Hypothalamus (tissue), 51 donors: Measurements from ENCODE around the gene PSME4.

ENCODE experiments used
- DNase-seq, 51 donors: peaks; one replicate each; lab custom pipeline; 2025; lab: John Stamatoyannopoulos, UW

The PSME4 gene, protein sequence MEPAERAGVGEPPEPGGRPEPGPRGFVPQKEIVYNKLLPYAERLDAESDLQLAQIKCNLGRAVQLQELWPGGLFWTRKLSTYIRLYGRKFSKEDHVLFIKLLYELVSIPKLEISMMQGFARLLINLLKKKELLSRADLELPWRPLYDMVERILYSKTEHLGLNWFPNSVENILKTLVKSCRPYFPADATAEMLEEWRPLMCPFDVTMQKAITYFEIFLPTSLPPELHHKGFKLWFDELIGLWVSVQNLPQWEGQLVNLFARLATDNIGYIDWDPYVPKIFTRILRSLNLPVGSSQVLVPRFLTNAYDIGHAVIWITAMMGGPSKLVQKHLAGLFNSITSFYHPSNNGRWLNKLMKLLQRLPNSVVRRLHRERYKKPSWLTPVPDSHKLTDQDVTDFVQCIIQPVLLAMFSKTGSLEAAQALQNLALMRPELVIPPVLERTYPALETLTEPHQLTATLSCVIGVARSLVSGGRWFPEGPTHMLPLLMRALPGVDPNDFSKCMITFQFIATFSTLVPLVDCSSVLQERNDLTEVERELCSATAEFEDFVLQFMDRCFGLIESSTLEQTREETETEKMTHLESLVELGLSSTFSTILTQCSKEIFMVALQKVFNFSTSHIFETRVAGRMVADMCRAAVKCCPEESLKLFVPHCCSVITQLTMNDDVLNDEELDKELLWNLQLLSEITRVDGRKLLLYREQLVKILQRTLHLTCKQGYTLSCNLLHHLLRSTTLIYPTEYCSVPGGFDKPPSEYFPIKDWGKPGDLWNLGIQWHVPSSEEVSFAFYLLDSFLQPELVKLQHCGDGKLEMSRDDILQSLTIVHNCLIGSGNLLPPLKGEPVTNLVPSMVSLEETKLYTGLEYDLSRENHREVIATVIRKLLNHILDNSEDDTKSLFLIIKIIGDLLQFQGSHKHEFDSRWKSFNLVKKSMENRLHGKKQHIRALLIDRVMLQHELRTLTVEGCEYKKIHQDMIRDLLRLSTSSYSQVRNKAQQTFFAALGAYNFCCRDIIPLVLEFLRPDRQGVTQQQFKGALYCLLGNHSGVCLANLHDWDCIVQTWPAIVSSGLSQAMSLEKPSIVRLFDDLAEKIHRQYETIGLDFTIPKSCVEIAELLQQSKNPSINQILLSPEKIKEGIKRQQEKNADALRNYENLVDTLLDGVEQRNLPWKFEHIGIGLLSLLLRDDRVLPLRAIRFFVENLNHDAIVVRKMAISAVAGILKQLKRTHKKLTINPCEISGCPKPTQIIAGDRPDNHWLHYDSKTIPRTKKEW (N-terminal part only)

DNA sequence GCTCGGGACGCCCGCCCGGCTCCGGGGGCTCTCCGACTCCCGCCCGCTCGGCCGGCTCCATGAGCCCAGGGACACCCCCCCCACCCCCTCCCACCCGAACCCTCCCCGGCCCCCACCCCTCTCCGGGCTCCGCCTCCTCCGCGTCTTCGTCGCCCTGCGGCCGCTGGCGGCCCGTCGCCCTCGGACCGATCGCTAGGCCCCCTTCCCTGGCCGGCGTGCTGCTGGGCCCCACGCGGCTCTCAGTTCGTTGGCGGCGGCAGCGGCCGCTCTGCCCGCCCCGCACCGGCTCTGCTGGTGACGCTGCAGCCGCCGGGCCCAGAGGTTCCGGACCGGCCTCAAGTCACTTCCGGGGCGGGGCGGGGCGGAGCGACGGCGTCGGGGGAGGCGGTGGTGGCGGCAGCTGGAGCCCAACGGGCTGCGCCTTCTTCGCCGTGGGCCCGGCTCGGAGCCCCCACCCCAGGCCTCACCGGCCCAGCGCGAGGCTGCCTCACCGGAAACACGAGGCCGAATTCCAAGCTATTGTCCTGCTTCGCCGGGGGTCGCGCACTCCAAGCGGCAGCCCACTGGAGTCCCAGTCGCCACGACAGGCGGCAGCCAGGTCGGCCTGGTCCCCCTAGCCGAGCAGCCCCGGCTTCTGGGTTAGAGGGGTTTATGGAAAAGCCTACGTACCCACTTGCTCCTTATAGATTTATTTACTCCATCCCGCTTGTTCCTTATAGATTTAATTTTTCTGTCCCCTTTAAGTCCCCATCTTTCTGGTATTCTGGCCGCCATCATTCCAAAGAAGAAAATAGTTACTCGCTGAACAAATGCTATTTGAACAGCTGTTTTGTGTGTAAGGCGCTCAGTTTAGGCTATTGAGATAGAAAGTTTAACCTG lies at the start of gene PSME4:
Gene PSME4, minus strand, starts transcription at position 270 of the 879 bp plus-strand sequence. Its CDS starts 209 bp downstream, at position 61.
- peak; percentile 42 to 97 (median 88) for DNase-seq

GRCh38 chr2:54015798-54016699 lies 45.3 kb upstream of the PSME4 start:
- no peak for DNase-seq

DNA sequence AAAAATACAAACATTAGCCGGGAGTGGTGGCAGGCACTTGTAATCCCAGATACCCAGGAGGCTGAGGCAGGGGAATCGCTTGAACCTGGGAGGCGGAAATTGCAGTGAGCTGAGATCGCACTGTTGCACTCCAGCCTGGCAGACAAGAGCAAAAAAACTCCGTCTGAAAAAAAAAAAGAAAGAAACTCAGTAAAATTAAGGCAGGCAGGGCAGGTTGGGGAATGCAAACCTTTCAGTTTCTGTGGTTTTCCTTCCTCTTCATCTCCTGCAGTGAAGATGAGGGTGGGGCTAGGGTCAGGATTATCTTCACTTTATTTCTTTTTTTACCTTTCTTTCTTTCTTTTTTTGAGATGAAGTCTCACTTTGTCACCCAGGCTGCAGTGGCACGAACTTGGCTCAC lies 43.2 kb upstream of the PSME4 start:
- DNase-seq: no peak

DNA sequence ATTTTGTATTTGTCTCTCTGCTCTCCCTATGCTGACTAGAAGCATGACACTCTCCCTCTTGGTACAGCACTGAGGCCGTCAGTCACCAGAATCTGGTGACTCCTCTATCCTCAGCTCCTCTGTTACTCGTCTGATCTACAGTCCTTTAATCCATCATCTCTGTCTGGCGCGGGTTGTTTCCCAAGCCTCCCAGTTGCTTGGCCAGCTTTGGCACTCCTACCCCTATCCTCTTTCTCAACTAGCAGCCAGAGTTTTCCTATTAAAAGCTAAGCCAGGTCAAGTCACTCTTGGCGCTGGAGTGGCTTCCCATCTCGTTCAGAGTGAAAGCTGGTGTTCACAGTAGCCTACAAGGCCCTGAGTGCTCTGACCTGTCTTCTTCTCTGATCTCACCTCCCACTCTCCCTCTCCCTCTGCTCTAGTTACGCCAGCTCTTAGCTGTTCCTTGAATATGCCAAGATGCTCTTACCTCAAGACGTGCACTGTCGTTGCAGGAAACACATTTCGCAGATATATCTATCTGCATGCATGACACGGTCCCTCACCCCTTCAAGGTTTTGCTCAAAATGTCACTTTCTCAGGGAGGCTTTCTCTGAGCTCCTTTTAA lies 41.8 kb upstream of the PSME4 start:
- DNase-seq: no peak

DNA sequence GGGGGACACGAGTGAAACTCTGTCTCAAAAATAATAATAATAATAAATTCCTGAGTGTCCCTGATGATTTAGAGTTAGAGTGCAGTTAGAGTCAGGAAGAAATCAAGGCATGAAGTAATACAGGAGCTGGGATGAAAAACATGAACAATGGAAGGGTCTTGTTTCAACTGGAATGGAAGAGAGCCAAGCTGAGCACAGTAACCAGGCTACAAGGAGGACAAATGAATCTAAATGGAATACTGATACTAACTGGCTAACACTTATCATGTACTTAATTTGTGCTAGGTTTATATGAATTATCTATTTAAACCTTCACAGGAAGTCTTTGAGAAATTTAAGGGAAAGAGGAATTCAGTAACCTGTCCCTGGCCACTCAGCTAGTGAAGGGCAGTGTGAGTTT lies 38.8 kb upstream of the PSME4 start:
- no peak for DNase-seq

DNA sequence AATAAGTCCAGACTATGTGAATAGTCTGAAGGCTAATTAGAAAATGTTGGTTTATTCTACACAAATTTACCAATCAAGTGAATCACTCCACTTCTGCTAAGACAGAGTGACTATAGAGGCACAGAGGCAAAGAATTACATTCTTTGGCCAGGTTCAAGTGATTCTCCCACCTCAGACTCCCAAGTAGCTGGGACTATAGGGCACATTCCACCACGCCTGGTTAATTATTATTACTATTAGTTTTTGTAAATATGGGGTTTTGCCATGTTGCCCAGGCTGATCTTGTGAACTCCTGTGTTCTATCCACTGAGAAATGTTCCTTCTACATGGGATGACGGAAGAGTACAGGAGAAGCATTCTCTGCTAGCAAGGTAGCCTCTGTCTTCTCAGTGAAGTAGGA lies 37.6 kb upstream of the PSME4 start:
- no peak for DNase-seq

DNA sequence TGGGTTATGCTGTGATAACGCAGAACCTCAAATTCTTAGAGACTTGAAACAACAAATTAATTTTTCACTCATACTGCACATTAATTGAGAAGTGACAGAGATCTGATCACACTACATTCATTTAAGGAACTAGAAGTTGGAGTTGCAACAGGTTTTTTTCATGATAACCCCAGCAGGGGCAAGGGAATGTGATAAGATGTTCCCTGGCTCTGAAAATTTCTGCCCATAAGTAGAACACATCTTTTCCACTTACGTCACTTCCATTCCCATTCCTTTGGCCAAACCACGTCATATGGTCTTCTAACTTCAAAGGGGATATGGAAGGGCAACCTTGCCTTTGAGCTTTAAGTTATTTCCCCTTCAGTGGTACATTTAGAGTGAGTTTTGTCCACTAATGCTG lies 29.7 kb upstream of the PSME4 start:
- no peak for DNase-seq

- DNase-seq: no peak
These were observed 29.3 kb upstream of the PSME4 start for GRCh38 chr2:54000122-54000521.

DNA sequence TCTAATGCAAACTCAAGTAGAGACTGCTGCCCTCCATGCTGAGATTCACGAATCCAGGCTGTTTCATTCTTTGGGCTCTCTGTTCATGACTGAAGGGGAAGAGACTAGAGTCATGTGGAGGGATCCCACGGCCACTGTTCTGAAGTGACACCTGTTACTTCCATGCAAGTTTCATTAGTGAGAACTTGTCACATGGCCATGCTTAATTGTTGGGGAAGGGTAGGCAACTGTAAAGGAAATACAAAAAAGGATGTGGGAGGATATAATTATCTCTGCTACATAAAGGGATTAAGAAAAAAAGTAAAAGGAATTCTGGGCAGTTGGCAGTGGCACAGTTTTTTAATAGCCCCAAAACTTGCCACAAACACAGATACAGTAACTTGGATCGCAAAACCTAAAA lies 28.0 kb upstream of the PSME4 start:
- no peak for DNase-seq

DNA sequence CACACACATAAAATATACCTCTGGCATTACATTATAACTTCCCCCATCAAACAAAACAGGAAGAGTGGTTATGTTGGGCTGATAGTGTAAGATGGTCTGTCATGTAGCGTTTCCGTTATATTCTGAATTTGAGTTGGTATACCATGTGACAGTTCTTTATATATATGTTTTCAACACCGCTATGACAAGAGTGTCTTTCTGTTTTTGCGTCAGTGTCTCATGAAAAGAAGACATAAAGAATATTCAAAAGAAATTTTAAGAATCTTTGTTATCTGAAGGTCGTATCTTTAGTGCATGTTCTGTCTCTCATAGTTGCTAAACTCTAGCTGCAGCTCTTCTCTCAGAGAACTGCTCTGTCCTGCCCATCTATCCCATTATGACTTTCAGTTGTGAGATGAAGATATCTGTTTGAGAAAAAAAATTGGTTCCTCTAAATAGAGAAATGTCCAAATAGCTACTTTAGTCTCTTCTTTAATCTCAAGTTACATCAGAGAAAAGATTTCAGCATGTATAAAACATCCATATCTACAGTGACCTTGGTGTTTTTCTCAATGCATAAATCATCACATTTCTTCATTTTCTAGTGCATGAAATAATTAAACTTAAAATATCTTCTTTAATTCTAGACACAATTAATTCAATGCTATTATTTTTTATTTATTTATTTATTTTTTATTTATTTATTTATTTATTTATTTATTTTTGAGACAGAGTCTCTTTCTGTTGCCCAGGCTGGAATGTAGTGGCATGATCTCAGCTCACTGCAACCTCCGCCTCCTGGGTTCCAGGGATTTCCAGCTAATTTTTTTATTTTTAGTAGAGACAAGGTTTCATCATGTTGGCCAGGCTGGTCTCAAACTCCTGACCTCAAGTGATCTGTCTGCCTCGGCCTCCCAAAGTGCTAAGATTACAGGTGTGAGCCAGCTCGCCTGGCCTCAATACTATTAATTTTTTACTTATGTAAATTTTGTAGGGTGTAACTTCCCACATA lies 24.3 kb upstream of the PSME4 start:
- no peak for DNase-seq

DNA sequence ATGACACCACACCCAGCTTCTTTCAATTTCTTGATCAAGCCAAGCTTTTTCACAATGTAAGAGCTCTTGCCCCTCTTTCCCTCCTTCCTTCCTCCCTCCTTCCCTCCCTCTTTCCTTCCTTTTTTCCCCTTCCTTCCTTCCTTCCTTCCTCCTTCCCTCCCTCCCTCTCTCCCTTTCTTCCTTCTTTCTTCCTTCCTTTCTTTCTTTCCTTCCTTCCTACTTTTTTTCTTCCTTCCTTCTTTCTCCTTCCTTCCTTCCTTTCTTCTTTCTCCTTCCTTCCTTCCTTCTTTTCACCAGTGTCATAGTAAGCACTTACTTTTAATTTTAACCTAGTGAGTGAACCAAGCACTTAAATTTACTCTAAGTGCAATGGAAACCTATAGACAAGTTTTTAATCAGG lies 21.2 kb upstream of the PSME4 start:
- DNase-seq: no peak

- no peak for DNase-seq
These were observed 18.5 kb upstream of the PSME4 start for GRCh38 chr2:53989210-53989862.

DNA sequence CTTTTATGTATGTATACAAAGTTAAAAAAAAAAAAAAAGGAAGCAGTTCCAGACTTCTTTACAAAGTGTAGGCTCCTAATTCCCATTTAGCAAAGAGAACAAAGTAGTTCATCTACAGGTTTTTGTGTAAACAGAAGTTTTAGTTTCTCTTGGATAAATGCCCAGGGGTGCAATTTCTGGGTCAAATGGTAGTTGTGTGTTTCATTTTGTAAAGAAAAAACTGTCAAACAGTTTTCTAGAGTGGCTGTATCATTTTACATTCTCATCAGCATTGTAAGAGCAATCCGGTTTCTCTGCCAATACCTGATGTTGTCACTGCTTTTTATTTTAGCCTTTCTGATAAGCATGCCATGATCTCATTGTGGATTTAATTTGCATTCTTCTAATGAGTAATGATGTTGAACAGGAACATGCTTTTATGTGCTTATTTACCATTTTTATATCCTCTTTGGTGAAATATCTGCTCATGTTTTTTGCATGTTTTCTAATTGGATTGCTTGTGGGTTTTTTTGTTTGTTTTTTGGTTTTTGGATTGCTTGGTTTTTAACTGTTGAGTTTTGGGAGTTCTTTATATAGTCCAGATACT lies 16.6 kb upstream of the PSME4 start:
- DNase-seq: peak in 1 of 51 donors; percentile 2

DNA sequence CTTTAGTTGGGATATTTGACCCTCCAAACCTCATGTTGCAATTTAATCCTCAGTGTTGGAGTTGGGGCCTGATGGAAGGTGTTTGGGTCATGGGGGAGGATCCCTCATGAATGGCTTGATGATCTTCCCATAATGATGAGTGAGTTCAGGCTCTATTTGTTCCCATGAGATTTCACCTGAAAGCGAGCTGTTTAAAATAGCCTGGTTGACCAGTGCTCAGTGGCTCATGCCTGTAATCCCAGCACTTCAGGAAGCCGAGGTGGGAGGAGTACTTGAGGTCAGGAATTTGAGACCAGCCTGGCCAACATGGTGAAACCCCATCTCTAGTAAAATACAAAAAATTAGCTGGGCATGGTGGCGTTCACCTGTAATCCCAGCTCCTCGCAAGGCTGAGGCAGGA lies 14.9 kb upstream of the PSME4 start:
- no peak for DNase-seq

- DNase-seq: peak in 30 of 51 donors; percentile 20 to 79 (median 42)
These were observed 647 bp downstream of the PSME4 start for GRCh38 chr2:53969968-53970723.
